Measurements from ENCODE around the gene IL19. TPM values are rescaled to one million over a fixed set of nuclear protein-coding genes. Genes with fewer than 3 reads are reported as not detected.

The IL19 gene
- total and polyA plus RNA-seq, 2 donors (not counting 3 experiments of a cell fraction or from before 2014, with no cell fraction given) = not detected

GRCh38 chr1:206793620-206794019 is 23.0 kb downstream of the IL19 start:
- Histone ChIP-seq H2AFZ (ENCODE audit: low read depth, low read length) (no peak overlapping the region), H3K27me3 (ENCODE audit: control insufficient read depth in 2 of 2, insufficient read depth in 2 of 2, low read length in 2 of 2) (no peaks in the 10 kb centered on the region), H4K20me1 (replicated peaks; ENCODE audit: control insufficient read depth, extremely low read depth, insufficient read depth, low read length) (no peaks in the 10 kb centered on the region), H3K4me2 (ENCODE audit: insufficient read depth, low read length) (no peak overlapping the region), H3K9ac (replicated peaks; ENCODE audit: extremely low read depth, insufficient read depth, low read length) (no peak overlapping the region), H3K27ac (ENCODE audit: insufficient read depth, low read depth, low read length) (no peak overlapping the region), H3K36me3 (ENCODE audit: control insufficient read depth in 2 of 2, extremely low read depth in 1 of 2, insufficient read depth in 2 of 2, low read length in 2 of 2) (no peaks in the 10 kb centered on the region), H3K4me3 (replicated peaks in 1 of 3; ENCODE audit: insufficient read depth in 1 of 3, low read depth in 1 of 3, low read length in 3 of 3) (no peak overlapping the region), H3K9me3 (replicated peaks; ENCODE audit: control insufficient read depth, insufficient read depth, low read length) (no peaks in the 10 kb centered on the region), H3K79me2 (ENCODE audit: control insufficient read depth, insufficient read depth, low read length) (no peaks in the 10 kb centered on the region), H3K4me1 (ENCODE audit: control insufficient read depth, extremely low read depth, insufficient read depth, low read length) (no peaks in the 10 kb centered on the region), H3K9me1 (replicated peaks; ENCODE audit: control insufficient read depth, extremely low read depth, insufficient read depth, low read length) (no peaks in the 10 kb centered on the region)
- FAIRE-seq (no peak), DNase-seq (ENCODE audit: low read depth, low spot score) (no peak)
- ChIA-PET POLR2A (no interaction called here), CTCF (no interaction called here)
- intact Hi-C loops (cut with micrococcal nuclease) = no loop called here
- TF ChIP-seq CTCF (IDR thresholded peaks at IDR 0.05; ENCODE audit: extremely low read depth in 1 of 2, insufficient read depth in 1 of 2, low read depth in 1 of 2, low read length in 2 of 2) (no peak), POLR2AphosphoS5 (IDR thresholded peaks at IDR 0.05; ENCODE audit: insufficient read depth, low read depth, low read length) (no peak), MAX (IDR thresholded peaks at IDR 0.05; ENCODE audit: insufficient read depth, insufficient read length) (no peak), EZH2 (IDR thresholded peaks at IDR 0.05; ENCODE audit: borderline replicate concordance, low read depth, low read length, severe bottlenecking) (no peak), JUN (IDR thresholded peaks at IDR 0.05; ENCODE audit: borderline replicate concordance, insufficient read depth, insufficient read length, low read depth) (no peak), POLR2A (IDR thresholded peaks at IDR 0.05; ENCODE audit: low read depth, low read length) (no peak), GATA2 (IDR thresholded peaks at IDR 0.05; ENCODE audit: insufficient read depth, insufficient read length, low read depth, low read length) (no peak), FOS (IDR thresholded peaks at IDR 0.05; ENCODE audit: borderline replicate concordance, insufficient read depth, low read length) (no peak), MYC (IDR thresholded peaks at IDR 0.05; ENCODE audit: low read depth, low read length) (no peak)
- dilution Hi-C loops (cut with MboI; ENCODE audit: extremely low pct_ligation_motif_present, low sequenced_read_pairs) = no loop called here
- BruUV-seq (replicated peaks) = no TSS peak

Data from endothelial cell of umbilical vein (primary cell).